Measurements from ENCODE around the gene SPATA21.
A peak's percentile ranks its signal among the peaks of the same experiment; 100 is the strongest.

Gene SPATA21

DNA sequence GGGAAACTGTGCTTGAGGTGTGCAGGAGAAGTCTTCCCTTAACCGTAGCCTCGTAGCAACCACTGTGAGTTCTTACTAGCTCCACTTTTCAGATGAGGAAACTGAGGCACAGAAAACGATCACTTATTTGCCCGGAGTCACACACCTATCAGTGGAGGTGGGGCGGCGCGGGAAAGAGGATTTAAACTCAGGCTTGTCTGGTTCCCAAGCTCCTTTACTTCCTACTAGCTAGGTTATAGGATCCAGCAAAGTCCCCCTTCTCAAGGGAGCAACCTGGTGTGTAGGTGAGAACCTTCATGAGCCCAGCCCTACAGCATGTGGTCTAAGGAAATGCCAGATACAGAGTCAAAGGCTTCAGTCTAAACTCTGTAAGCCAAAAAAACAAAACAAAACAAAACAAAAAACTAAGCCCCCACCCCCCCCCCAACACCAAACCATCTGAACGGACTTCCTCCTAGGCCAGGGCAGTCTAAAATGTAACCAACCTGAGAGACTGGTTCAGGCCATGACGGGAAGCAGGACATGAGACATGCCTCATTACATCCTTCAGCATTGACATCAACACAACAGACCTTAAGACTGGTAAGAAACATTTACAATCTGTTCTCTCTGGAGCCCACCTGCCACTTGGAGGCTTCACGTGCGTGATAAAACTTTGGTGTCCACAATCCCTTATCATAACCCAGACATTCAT lies 84.2 kb downstream of the SPATA21 start:
- Histone ChIP-seq H3K23ac (ENCODE audit: low read depth, low read length, poor library complexity) (peak overlapping the region; percentile 99), H3K27me3 (ENCODE audit: control insufficient read depth in 3 of 3, insufficient read depth in 3 of 3, low read depth in 1 of 3, low read length in 3 of 3) (peaks cover 0 to 2% (median 0%) of the 10 kb centered on the region in 3 experiments), H3K4ac (ENCODE audit: low read length) (no peak overlapping the region), H2BK5ac (ENCODE audit: low read length) (no peak overlapping the region), H3K14ac (ENCODE audit: low read length) (no peak overlapping the region), H3K9ac (ENCODE audit: low read depth, low read length, poor library complexity) (peak overlapping the region; percentile 91), H3K9me3 (replicated peaks in 1 of 2; ENCODE audit: control insufficient read depth in 2 of 2, insufficient read depth in 1 of 2, low read depth in 1 of 2, low read length in 2 of 2) (no peaks in the 10 kb centered on the region), H3K4me1 (ENCODE audit: control insufficient read depth in 2 of 2, insufficient read depth in 1 of 2, low read depth in 1 of 2, low read length in 2 of 2) (peaks cover 7 to 10% of the 10 kb centered on the region in 2 donors), H2BK15ac (ENCODE audit: low read length) (no peak overlapping the region), H2BK12ac (ENCODE audit: low read length) (no peak overlapping the region), H3K4me2 (ENCODE audit: insufficient read depth, low read length, poor library complexity, severe bottlenecking) (peak overlapping the region; percentile 57), H3K18ac (ENCODE audit: low read length) (peak overlapping the region; percentile 89), H3K36me3 (replicated peaks in 1 of 2; ENCODE audit: control insufficient read depth in 2 of 2, insufficient read depth in 2 of 2, low read length in 2 of 2) (peaks cover 0 to 10% of the 10 kb centered on the region in 2 donors), H2AFZ (ENCODE audit: low read length) (peak overlapping the region; percentile 93), H3K27ac (replicated peaks; ENCODE audit: low read length) (peak overlapping the region; percentile 73), H2BK120ac (ENCODE audit: low read depth, low read length) (no peak overlapping the region), H4K8ac (ENCODE audit: low read depth, low read length) (peak overlapping the region; percentile 56), H3K79me1 (ENCODE audit: low read depth, low read length) (peaks cover 5% of the 10 kb centered on the region), H3K4me3 (ENCODE audit: low read length in 2 of 2) (peak overlapping the region; percentile 13 to 99), H4K91ac (ENCODE audit: low read depth, low read length, poor library complexity) (no peak overlapping the region), H2AK5ac (ENCODE audit: low read depth, low read length) (no peak overlapping the region)
- no peak for DNase-seq (ENCODE audit: low spot score)
- no CpG with 5 or more reads among the region's 11 CpGs for WGBS, 2 donors (ENCODE audit: extremely low coverage in 2 of 2, insufficient read length in 2 of 2, insufficient replicate concordance in 1 of 2)

- peak within 1 kb of the TSS; percentile 100 for H3K18ac ChIP-seq (ENCODE audit: low read length)
- H3K14ac ChIP-seq (ENCODE audit: low read length) = peak within 1 kb of the TSS; percentile 99
- H3K9ac ChIP-seq (ENCODE audit: low read depth, low read length, poor library complexity) = peak within 1 kb of the TSS; percentile 99
- H3K4me3 ChIP-seq (ENCODE audit: low read length in 2 of 2) = peak within 1 kb of the TSS; percentile 93 to 99
- peaks cover 5% of the 10 kb centered on the region for H3K79me1 ChIP-seq (ENCODE audit: low read depth, low read length)
- no peak within 1 kb of the TSS for H2BK120ac ChIP-seq (ENCODE audit: low read depth, low read length)
- WGBS, 2 donors (ENCODE audit: extremely low coverage in 2 of 2, insufficient read length in 2 of 2, insufficient replicate concordance in 1 of 2) = no CpG with 5 or more reads among the region's 81 CpGs
- H3K4ac ChIP-seq (ENCODE audit: low read length) = peak within 1 kb of the TSS; percentile 95
- peak within 1 kb of the TSS; percentile 87 for H2BK15ac ChIP-seq (ENCODE audit: low read length)
- H3K4me2 ChIP-seq (ENCODE audit: insufficient read depth, low read length, poor library complexity, severe bottlenecking) = peak within 1 kb of the TSS; percentile 63
- peak within 1 kb of the TSS; percentile 93 for H2AFZ ChIP-seq (ENCODE audit: low read length)
- H2BK5ac ChIP-seq (ENCODE audit: low read length) = peak within 1 kb of the TSS; percentile 94
- peak; percentile 95 for DNase-seq (ENCODE audit: low spot score)
- H2AK5ac ChIP-seq (ENCODE audit: low read depth, low read length) = peak within 1 kb of the TSS; percentile 65
- peaks cover 0 to 2% (median 0%) of the 10 kb centered on the region in 3 experiments for H3K27me3 ChIP-seq (ENCODE audit: control insufficient read depth in 3 of 3, insufficient read depth in 3 of 3, low read depth in 1 of 3, low read length in 3 of 3)
- no peak within 1 kb of the TSS for H4K91ac ChIP-seq (ENCODE audit: low read depth, low read length, poor library complexity)
- H3K36me3 ChIP-seq (replicated peaks in 1 of 2; ENCODE audit: control insufficient read depth in 2 of 2, insufficient read depth in 2 of 2, low read length in 2 of 2) = peaks cover 0 to 10% of the 10 kb centered on the region in 2 donors
- peaks cover 7 to 10% of the 10 kb centered on the region in 2 donors for H3K4me1 ChIP-seq (ENCODE audit: control insufficient read depth in 2 of 2, insufficient read depth in 1 of 2, low read depth in 1 of 2, low read length in 2 of 2)
- no peak within 1 kb of the TSS for H2BK12ac ChIP-seq (ENCODE audit: low read length)
- H4K8ac ChIP-seq (ENCODE audit: low read depth, low read length) = peak within 1 kb of the TSS; percentile 56
- H3K27ac ChIP-seq (replicated peaks; ENCODE audit: low read length) = peak within 1 kb of the TSS; percentile 76
- no peaks in the 10 kb centered on the region for H3K9me3 ChIP-seq (replicated peaks in 1 of 2; ENCODE audit: control insufficient read depth in 2 of 2, insufficient read depth in 1 of 2, low read depth in 1 of 2, low read length in 2 of 2)
- H3K23ac ChIP-seq (ENCODE audit: low read depth, low read length, poor library complexity) = peak within 1 kb of the TSS; percentile 99
These were observed 85.0 kb downstream of the SPATA21 start, which contains the start of gene FBXO42 for GRCh38 chr1:16351994-16352841. TSS of gene FBXO42 (minus strand) at chr1:16352480. CDS start at chr1:16315418, 37,062 bp downstream.

GRCh38 chr1:16351456-16351993 lies 85.7 kb downstream of the SPATA21 start:
- peaks cover 7 to 10% of the 10 kb centered on the region in 2 donors for H3K4me1 ChIP-seq (ENCODE audit: control insufficient read depth in 2 of 2, insufficient read depth in 1 of 2, low read depth in 1 of 2, low read length in 2 of 2)
- no peak for DNase-seq (ENCODE audit: low spot score)
- H3K4ac ChIP-seq (ENCODE audit: low read length) = no peak overlapping the region
- H4K91ac ChIP-seq (ENCODE audit: low read depth, low read length, poor library complexity) = no peak overlapping the region
- H3K18ac ChIP-seq (ENCODE audit: low read length) = peak overlapping the region; percentile 100
- peak overlapping the region; percentile 63 for H3K4me2 ChIP-seq (ENCODE audit: insufficient read depth, low read length, poor library complexity, severe bottlenecking)
- peak overlapping the region; percentile 93 for H2AFZ ChIP-seq (ENCODE audit: low read length)
- H4K8ac ChIP-seq (ENCODE audit: low read depth, low read length) = no peak overlapping the region
- H3K27ac ChIP-seq (replicated peaks; ENCODE audit: low read length) = peak overlapping the region; percentile 76
- no peaks in the 10 kb centered on the region for H3K27me3 ChIP-seq (ENCODE audit: control insufficient read depth in 3 of 3, insufficient read depth in 3 of 3, low read depth in 1 of 3, low read length in 3 of 3)
- H3K36me3 ChIP-seq (replicated peaks in 1 of 2; ENCODE audit: control insufficient read depth in 2 of 2, insufficient read depth in 2 of 2, low read length in 2 of 2) = peaks cover 0 to 10% of the 10 kb centered on the region in 2 donors
- no peak overlapping the region for H2BK12ac ChIP-seq (ENCODE audit: low read length)
- peak overlapping the region; percentile 93 to 99 for H3K4me3 ChIP-seq (ENCODE audit: low read length in 2 of 2)
- no CpG with 5 or more reads among the region's 20 CpGs for WGBS, 2 donors (ENCODE audit: extremely low coverage in 2 of 2, insufficient read length in 2 of 2, insufficient replicate concordance in 1 of 2)
- no peaks in the 10 kb centered on the region for H3K9me3 ChIP-seq (replicated peaks in 1 of 2; ENCODE audit: control insufficient read depth in 2 of 2, insufficient read depth in 1 of 2, low read depth in 1 of 2, low read length in 2 of 2)
- H2BK5ac ChIP-seq (ENCODE audit: low read length) = peak overlapping the region; percentile 94
- H2BK15ac ChIP-seq (ENCODE audit: low read length) = peak overlapping the region; percentile 87
- H3K79me1 ChIP-seq (ENCODE audit: low read depth, low read length) = peaks cover 5% of the 10 kb centered on the region
- H2BK120ac ChIP-seq (ENCODE audit: low read depth, low read length) = no peak overlapping the region
- peak overlapping the region; percentile 99 for H3K14ac ChIP-seq (ENCODE audit: low read length)
- peak overlapping the region; percentile 65 for H2AK5ac ChIP-seq (ENCODE audit: low read depth, low read length)
- peak overlapping the region; percentile 99 for H3K23ac ChIP-seq (ENCODE audit: low read depth, low read length, poor library complexity)
- H3K9ac ChIP-seq (ENCODE audit: low read depth, low read length, poor library complexity) = peak overlapping the region; percentile 99

All from neuronal stem cell (in vitro differentiated cells).